Activated CD4-positive, alpha-beta memory T cell treated with anti-CD3 and anti-CD28 coated beads for 36 hours (primary cell): ENCODE measurements around the gene RGL4. TPM values are rescaled to one million over a fixed set of nuclear protein-coding genes. Genes with fewer than 3 reads are reported as not detected.

Experiments used
- CTCF ChIA-PET: fragments of 350-600 bp; sonication (Branson Sonifier 250); formaldehyde crosslinking; loops from one replicate; lab custom pipeline; 2021; ENCODE audit warnings: antibody characterized with exemption, inconsistent platforms; lab: Charles Lee
- POLR2A ChIA-PET: fragments of 350-600 bp; sonication (Branson Sonifier 250); formaldehyde crosslinking; loops from one replicate; lab custom pipeline; 2021; ENCODE audit warnings: antibody characterized with exemption; lab: Charles Lee
- DNase-seq: peaks from one replicate; pipeline ENCODE4 v3.0.0-alpha.2; 2020
- H3K27ac Mint-ChIP-seq: one replicate; pipeline ENCODE4 v1.8.0; 2021; ENCODE audit warnings: mixed read lengths
- H3K27me3 Mint-ChIP-seq: one replicate; pipeline ENCODE4 v1.8.0; 2021; ENCODE audit warnings: mixed read lengths
- H3K36me3 Mint-ChIP-seq: one replicate; pipeline ENCODE4 v1.8.0; 2021; ENCODE audit warnings: mixed read lengths
- H3K4me1 Mint-ChIP-seq: one replicate; pipeline ENCODE4 v1.8.0; 2021; ENCODE audit warnings: low read depth, mixed read lengths
- H3K4me3 Mint-ChIP-seq: one replicate; pipeline ENCODE4 v1.8.0; 2021; ENCODE audit warnings: mild to moderate bottlenecking, mixed read lengths
- H3K9me3 Mint-ChIP-seq: one replicate; pipeline ENCODE4 v1.8.0; 2021; ENCODE audit warnings: mixed read lengths
- intact Hi-C: fragments of 100-400 bp; cut with micrococcal nuclease; formaldehyde crosslinking; loops from one replicate; pipeline ENCODE4 v1.15.1; 2023
- total RNA-seq, 2 experiments: library from RNA; stranded (reverse); gene quantifications; one replicate each; pipeline ENCODE4 v1.2.3, GENCODE V29; 2021

RGL4 gene
- total RNA-seq, 2 experiments from 2014 or later, result 7.7 to 9.1 TPM

- Mint-ChIP-seq H3K27ac (no peak overlapping the region), H3K4me1 (peaks cover 53% of the 10 kb centered on the region), H3K36me3 (peaks cover 80% of the 10 kb centered on the region), H3K27me3 (no peaks in the 10 kb centered on the region), H3K9me3 (no peaks in the 10 kb centered on the region), H3K4me3 (no peak overlapping the region)
- intact Hi-C loops, result loop anchor here (10.0 kb wide), 3 partner anchors 56 to 694 kb away; partner anchors contain the start of genes C22orf15 and CHCHD10
- ChIA-PET CTCF (no interaction called here), POLR2A (interaction anchor here (0.9 kb wide), 1 partner anchor 13 kb away, joined by 3 read pairs; no protein-coding TSS in a partner anchor)
- DNase-seq, result no peak
Measured at GRCh38 chr22:23709107-23709506, 18.3 kb downstream of the RGL4 start.

DNA sequence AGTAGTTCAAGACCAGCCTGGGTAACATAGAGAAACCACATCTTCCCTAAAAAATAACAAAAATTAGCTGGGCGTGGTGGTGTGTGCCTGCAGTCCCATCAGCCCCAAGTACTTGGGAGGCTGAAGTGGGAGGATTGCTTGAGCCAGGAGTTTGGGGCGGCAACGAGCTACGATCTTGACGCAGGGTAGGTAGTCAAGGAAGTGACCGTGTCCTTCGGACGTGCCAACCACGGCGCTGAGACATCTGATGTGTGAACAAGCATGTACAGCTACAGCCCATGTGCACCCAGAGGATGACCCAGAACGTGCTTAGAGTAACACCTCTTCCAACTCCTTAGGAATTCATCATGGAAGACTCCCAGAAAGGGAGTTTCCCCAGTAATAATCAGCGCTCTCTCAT lies 21.4 kb downstream of the RGL4 start:
- Mint-ChIP-seq H3K4me1 (peaks cover 36% of the 10 kb centered on the region), H3K36me3 (peaks cover 54% of the 10 kb centered on the region), H3K27ac (no peak overlapping the region), H3K9me3 (no peaks in the 10 kb centered on the region), H3K4me3 (no peak overlapping the region), H3K27me3 (no peaks in the 10 kb centered on the region)
- DNase-seq, result no peak
- POLR2A ChIA-PET, result no interaction called here
- CTCF ChIA-PET, result no interaction called here
- intact Hi-C loops, result no loop called here

- Mint-ChIP-seq H3K36me3 (peaks cover 37% of the 10 kb centered on the region), H3K4me3 (no peak overlapping the region), H3K9me3 (no peaks in the 10 kb centered on the region), H3K4me1 (peaks cover 24% of the 10 kb centered on the region), H3K27me3 (no peaks in the 10 kb centered on the region), H3K27ac (no peak overlapping the region)
- ChIA-PET POLR2A (no interaction called here), CTCF (interaction anchor here (0.6 kb wide), 1 partner anchor 111 kb away, joined by 3 read pairs; no protein-coding TSS in a partner anchor)
- intact Hi-C loops, result no loop called here
- no peak for DNase-seq
Measured at GRCh38 chr22:23713696-23714595, 23.1 kb downstream of the RGL4 start.

DNA sequence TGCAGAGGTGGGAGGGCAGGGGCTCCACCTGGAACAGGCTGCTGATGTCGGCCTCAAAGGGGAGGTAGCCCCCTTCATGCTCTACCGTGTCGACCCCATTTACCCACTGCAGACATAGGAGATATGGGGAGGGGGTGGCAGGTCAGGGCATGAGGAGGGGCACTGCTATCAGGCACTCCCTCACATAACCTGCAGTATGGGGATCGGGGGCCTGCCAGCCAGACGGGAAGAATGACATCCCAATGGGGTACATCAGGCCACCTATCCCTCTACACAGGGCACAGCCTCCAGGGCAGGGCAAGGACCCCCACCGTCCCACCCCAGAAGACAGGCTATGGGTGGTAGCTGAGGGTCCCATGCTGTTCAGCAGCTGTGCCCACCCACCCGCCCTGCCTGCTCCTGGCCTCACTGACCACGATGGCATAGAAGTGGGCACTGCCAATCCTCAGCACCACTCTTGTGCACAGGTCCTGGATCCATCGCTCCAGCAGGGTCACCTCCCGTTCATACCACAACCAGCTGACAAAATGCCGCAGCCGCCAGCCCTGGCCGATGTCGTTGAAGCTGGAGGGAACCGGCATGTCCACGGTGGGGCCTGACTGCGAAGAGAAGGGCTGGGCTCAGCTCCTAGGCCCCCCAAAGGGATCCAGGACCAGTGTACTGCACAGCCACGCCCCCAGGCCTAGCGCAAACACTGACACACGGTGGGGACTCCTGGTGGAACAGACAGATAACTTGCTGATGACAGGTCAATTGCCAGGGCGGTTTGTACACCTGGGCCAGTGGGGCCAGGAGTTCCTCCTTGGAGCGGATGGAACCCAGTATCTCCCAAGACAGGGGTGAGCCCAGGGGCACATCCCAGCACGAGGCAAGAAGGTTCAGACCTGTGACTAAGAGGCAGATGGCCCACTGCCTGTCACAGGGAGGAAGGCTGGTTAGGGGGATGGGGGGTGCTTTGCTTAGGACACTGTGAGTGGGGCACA lies 24.1 kb downstream of the RGL4 start:
- H3K27ac Mint-ChIP-seq, result no peak overlapping the region
- H3K9me3 Mint-ChIP-seq, result no peaks in the 10 kb centered on the region
- ChIA-PET CTCF (interaction anchor here (0.8 kb wide), 1 partner anchor 19 kb away, joined by 3 read pairs; no protein-coding TSS in a partner anchor), POLR2A (interaction anchor here (3.6 kb wide), 1 partner anchor 18 kb away, joined by 15 read pairs; no protein-coding TSS in a partner anchor)
- no peak for DNase-seq
- no peaks in the 10 kb centered on the region for H3K27me3 Mint-ChIP-seq
- peaks cover 14% of the 10 kb centered on the region for H3K4me1 Mint-ChIP-seq
- peak overlapping the region; percentile 23 for H3K4me3 Mint-ChIP-seq
- H3K36me3 Mint-ChIP-seq, result peaks cover 27% of the 10 kb centered on the region
- intact Hi-C loops, result no loop called here

GRCh38 chr22:23715806-23716375 lies 25.1 kb downstream of the RGL4 start:
- DNase-seq, result no peak
- Mint-ChIP-seq H3K36me3 (peaks cover 18% of the 10 kb centered on the region), H3K4me3 (peak overlapping the region; percentile 41), H3K27me3 (no peaks in the 10 kb centered on the region), H3K27ac (no peak overlapping the region), H3K9me3 (no peaks in the 10 kb centered on the region), H3K4me1 (peaks cover 11% of the 10 kb centered on the region)
- ChIA-PET CTCF (interaction anchor here (1.3 kb wide), 1 partner anchor 28 kb away, joined by 4 read pairs; no protein-coding TSS in a partner anchor), POLR2A (interaction anchor here (1.4 to 3.6 kb wide), 2 partner anchors 19 to 29 kb away, joined by 3 to 15 read pairs; no protein-coding TSS in a partner anchor)
- intact Hi-C loops, result loop anchor here (1.0 kb wide), 1 partner anchor 8 kb away; no protein-coding TSS in a partner anchor

DNA sequence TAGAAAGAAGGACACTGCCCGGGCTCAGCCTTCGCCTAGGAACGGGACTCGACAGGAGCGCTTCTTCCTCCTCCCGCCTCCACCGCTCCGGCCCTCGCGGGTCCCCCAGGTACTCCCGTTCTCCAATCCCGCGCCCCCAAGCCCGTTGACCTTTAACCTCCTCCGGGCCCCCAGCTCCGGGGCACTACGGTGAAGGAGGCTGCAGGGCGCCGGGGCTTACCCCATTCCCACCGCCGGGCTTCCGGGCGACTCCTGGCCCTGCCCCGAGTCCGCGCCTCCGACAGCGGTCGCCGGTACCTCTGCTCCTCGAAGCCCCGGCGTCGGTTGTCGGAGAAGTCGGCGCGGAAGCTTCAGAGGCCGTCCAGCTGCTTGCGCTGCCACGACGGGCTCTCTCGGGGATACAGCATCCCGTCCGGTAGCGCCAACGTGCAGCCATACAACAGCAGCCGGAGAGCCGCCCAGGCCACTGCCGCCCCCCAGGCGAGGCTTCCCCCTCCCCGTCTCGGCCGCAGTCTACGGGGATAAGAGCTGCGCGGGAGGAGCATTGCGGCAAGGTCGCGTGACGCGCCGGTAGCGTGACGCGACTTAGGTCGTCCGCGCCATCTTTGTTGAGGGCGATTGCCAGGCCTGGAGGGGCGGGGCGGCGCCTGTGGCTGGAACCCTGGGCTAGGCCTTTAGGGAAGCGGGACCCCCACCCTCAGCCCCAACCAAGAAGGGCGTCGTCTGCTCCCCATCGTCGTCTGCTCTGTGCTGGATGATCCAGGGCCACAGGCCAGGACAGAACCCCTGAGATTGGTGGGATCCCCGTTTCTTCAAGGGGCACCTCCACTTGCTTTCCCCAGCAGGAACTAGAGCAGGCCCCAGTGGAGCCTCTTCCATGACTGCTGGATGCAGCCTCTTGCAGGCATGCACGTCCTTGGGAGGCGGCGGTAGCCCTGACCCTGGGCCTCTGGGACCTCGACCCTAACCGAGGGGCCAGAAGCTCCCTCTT lies 26.3 kb downstream of the RGL4 start:
- Mint-ChIP-seq H3K9me3 (no peaks in the 10 kb centered on the region), H3K4me1 (peaks cover 11% of the 10 kb centered on the region), H3K27ac (peak overlapping the region; percentile 54), H3K36me3 (peaks cover 11% of the 10 kb centered on the region), H3K4me3 (peak overlapping the region; percentile 74), H3K27me3 (no peaks in the 10 kb centered on the region)
- CTCF ChIA-PET, result interaction anchor here (1.2 to 1.3 kb wide), 2 partner anchors 21 to 27 kb away, joined by 4 read pairs; no protein-coding TSS in a partner anchor
- DNase-seq, result peak; percentile 85
- POLR2A ChIA-PET, result interaction anchor here (0.7 to 3.6 kb wide), 5 partner anchors 11 to 197 kb away, joined by 3 to 15 read pairs (median 3); no protein-coding TSS in a partner anchor
- intact Hi-C loops, result loop anchor here (1.0 kb wide), 1 partner anchor 9 kb away; no protein-coding TSS in a partner anchor

DNA sequence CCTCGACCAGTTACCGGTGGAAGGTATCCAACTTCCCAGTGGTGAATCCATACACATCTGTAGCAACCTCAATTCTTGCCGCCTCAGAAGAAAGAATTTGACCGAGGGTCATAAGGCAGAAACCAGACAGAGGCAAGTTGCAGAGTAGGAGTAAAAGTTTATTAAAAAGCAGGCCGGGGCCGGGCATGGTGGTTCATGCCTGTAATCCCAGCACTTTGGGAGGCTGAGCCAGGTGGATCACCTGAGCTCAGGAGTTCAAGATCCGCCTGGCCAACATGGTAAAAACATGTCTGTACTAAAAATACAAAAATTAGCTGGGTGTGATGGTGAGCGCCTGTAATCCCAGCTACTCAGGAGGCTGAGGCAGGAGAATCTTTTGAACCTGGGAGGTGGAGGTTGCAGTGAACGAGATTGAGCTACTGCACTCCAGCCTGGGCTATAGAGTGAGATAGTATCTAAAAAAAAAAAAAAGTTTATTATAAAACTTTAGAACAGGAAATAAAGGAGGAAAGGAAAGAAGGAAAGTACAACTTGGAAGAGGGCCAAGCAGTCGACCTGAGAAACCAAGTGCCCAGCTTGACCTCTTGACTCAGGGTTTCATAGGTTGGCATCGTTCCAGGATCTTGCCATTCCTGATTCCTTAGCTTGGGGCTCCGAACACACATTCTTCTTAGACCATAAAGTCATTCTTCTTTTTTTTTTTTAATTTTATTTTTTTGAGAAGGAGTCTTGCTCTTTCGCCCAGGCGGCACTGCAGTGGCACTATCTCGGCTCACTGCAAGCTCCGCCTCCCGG lies 27.8 kb downstream of the RGL4 start:
- Mint-ChIP-seq H3K4me1 (peaks cover 11% of the 10 kb centered on the region), H3K9me3 (no peaks in the 10 kb centered on the region), H3K4me3 (no peak overlapping the region), H3K27me3 (no peaks in the 10 kb centered on the region), H3K27ac (no peak overlapping the region), H3K36me3 (peaks cover 7% of the 10 kb centered on the region)
- DNase-seq, result no peak
- ChIA-PET CTCF (interaction anchor here (1.2 kb wide), 1 partner anchor 176 kb away, joined by 4 read pairs; the partner anchor contains the start of gene MIF), POLR2A (interaction anchor here (0.5 to 3.6 kb wide), 3 partner anchors 22 to 175 kb away, joined by 3 to 15 read pairs (median 4); partner anchors contain the start of gene MIF)
- intact Hi-C loops, result no loop called here

GRCh38 chr22:23720855-23721254 lies 30.0 kb downstream of the RGL4 start:
- CTCF ChIA-PET, result interaction anchor here (0.9 kb wide), 1 partner anchor 72 kb away, joined by 3 read pairs; no protein-coding TSS in a partner anchor

DNA sequence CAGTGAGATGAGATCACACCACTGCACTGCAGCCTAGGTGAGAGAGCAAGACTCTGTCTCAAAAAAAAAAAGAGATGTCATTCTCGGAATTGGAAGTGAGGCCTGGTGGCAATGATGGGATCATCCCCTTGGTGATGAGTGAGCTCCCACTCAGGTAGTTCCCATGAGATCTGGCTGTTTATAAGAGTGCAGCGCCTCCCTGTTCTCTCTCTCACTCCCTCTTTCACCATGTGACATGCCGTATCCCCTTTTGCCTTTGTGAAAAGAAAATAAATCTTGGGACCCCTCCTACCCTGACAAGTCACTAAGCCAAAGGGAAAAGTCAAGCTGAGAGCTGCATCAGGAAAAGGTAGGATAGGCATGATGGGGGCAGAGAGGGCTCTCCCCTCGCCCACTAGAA lies 31.3 kb downstream of the RGL4 start:
- no peak for DNase-seq
- Mint-ChIP-seq H3K4me3 (no peak overlapping the region), H3K36me3 (no peaks in the 10 kb centered on the region), H3K9me3 (no peaks in the 10 kb centered on the region), H3K4me1 (peaks cover 4% of the 10 kb centered on the region), H3K27me3 (no peaks in the 10 kb centered on the region), H3K27ac (no peak overlapping the region)
- POLR2A ChIA-PET, result no interaction called here
- CTCF ChIA-PET, result no interaction called here
- intact Hi-C loops, result no loop called here

More at GRCh38 chr22:23720855-23721254, 30.0 kb downstream of the RGL4 start:
- H3K36me3 Mint-ChIP-seq, result no peaks in the 10 kb centered on the region
- no peaks in the 10 kb centered on the region for H3K9me3 Mint-ChIP-seq
- no peak overlapping the region for H3K27ac Mint-ChIP-seq
- no peaks in the 10 kb centered on the region for H3K27me3 Mint-ChIP-seq
- POLR2A ChIA-PET, result no interaction called here
- intact Hi-C loops, result no loop called here
- peaks cover 6% of the 10 kb centered on the region for H3K4me1 Mint-ChIP-seq
- no peak for DNase-seq
- no peak overlapping the region for H3K4me3 Mint-ChIP-seq

DNA sequence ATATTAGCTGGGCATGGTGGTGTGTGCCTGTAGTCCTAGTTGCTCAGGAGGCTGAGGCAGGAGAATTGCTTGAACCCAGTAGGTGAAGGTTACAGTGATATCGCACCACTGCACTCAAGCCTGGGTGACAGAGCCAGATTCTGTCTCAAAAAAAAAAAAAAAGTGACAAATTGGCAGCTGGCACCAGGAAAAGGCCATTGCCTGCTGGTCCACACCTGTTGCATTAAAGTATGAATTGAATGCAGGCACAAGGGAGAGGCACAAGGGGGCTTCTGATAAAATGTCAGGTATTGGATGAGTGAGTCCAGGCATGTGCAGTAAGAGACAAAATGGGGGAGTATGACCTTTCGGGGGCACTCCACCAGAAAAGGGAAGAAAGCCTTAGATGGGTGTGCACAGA lies 31.9 kb downstream of the RGL4 start:
- ChIA-PET CTCF (no interaction called here), POLR2A (no interaction called here)
- H3K9me3 Mint-ChIP-seq, result no peaks in the 10 kb centered on the region
- H3K36me3 Mint-ChIP-seq, result no peaks in the 10 kb centered on the region
- no peak for DNase-seq
- H3K27me3 Mint-ChIP-seq, result no peaks in the 10 kb centered on the region
- no peaks in the 10 kb centered on the region for H3K4me1 Mint-ChIP-seq
- H3K4me3 Mint-ChIP-seq, result no peak overlapping the region
- intact Hi-C loops, result no loop called here
- no peak overlapping the region for H3K27ac Mint-ChIP-seq
